GM12891 (cell line): Measurements from ENCODE around the gene TBC1D1.
A peak's percentile ranks its signal among the peaks of the same experiment; 100 is the strongest.
"Not testable (repeated sequence)": the region's sequence is repeated elsewhere in the genome, so short reads cannot be mapped to it uniquely, and the experiment has no call there.

Experiments used
- DNase-seq: peaks from one replicate; pipeline ENCODE4 v3.0.0; 2011; ENCODE audit warnings: low spot score; ENCODE audit not compliant: insufficient read length
- FAIRE-seq: peaks from 2 replicates; lab custom pipeline; 2011; peaks lifted over from hg19 to GRCh38; lab: Jason Lieb, UNC
- PAX5 ChIP-seq: IDR thresholded peaks from 2 replicates; pipeline ENCODE4 v1.6.1; 2011; ENCODE audit warnings: low read length, moderate library complexity, mild to moderate bottlenecking; ENCODE audit not compliant: insufficient read depth, severe bottlenecking
- POLR2A ChIP-seq: IDR thresholded peaks from 2 replicates; pipeline ENCODE4 v1.6.1; 2011; ENCODE audit warnings: low read depth, low read length, control low read depth
- POLR2AphosphoS5 ChIP-seq: IDR thresholded peaks from 2 replicates; pipeline ENCODE4 v1.6.1; 2011; ENCODE audit warnings: low read depth, low read length, control low read depth
- POU2F2 ChIP-seq: IDR thresholded peaks from 2 replicates; pipeline ENCODE4 v1.6.1; 2011; ENCODE audit warnings: low read depth, mild to moderate bottlenecking, control low read depth, low read length, moderate library complexity
- SPI1 ChIP-seq: IDR thresholded peaks from 2 replicates; pipeline ENCODE4 v1.6.1; 2011; ENCODE audit warnings: low read depth, low read length, control low read depth
- TAF1 ChIP-seq: IDR thresholded peaks from 2 replicates; pipeline ENCODE4 v1.6.1; 2011; ENCODE audit warnings: low read depth, low read length, control low read depth

TBC1D1 gene

GRCh38 chr4:37960098-37960497 is 69.2 kb downstream of the TBC1D1 start, which contains the start of gene PTTG2:
TSS of gene PTTG2 (plus strand) at chr4:37960398. CDS start at chr4:37960435, 37 bp downstream.
- FAIRE-seq (no peak), DNase-seq (no peak)
- no peak for TF ChIP-seq TAF1
- TF ChIP-seq POLR2AphosphoS5 = no peak
- no peak for TF ChIP-seq PAX5
- TF ChIP-seq POU2F2 = no peak
- no peak for TF ChIP-seq POLR2A
- TF ChIP-seq SPI1 = no peak

- FAIRE-seq (no peak), DNase-seq (no peak)
- TF ChIP-seq SPI1 (no peak), POU2F2 (no peak), PAX5 (no peak), POLR2A (no peak), TAF1 (no peak), POLR2AphosphoS5 (no peak)
Measured at GRCh38 chr4:37960679-37961450, 70.0 kb downstream of the TBC1D1 start.

- FAIRE-seq (peak; percentile 89), DNase-seq (no peak)
Measured at GRCh38 chr4:37964734-37965457, 74.0 kb downstream of the TBC1D1 start.

GRCh38 chr4:37966044-37966443 is 75.2 kb downstream of the TBC1D1 start:
- no peak for TF ChIP-seq POU2F2
- no peak for TF ChIP-seq PAX5
- TF ChIP-seq TAF1 = no peak
- no peak for TF ChIP-seq POLR2A
- TF ChIP-seq SPI1 = no peak
- no peak for TF ChIP-seq POLR2AphosphoS5
- DNase-seq (no peak), FAIRE-seq (no peak)

More at GRCh38 chr4:37964734-37965457, 74.0 kb downstream of the TBC1D1 start:
- no peak for TF ChIP-seq SPI1
- TF ChIP-seq TAF1 = no peak
- TF ChIP-seq POLR2AphosphoS5 = no peak
- no peak for TF ChIP-seq POU2F2
- TF ChIP-seq POLR2A = no peak
- no peak for TF ChIP-seq PAX5

GRCh38 chr4:37967736-37968135 is 76.9 kb downstream of the TBC1D1 start:
- FAIRE-seq (no peak), DNase-seq (no peak)
- TF ChIP-seq POU2F2 (no peak), SPI1 (no peak), PAX5 (no peak), POLR2AphosphoS5 (no peak), TAF1 (no peak), POLR2A (no peak)

GRCh38 chr4:37968747-37969146 is 77.9 kb downstream of the TBC1D1 start:
- TF ChIP-seq TAF1 = no peak
- no peak for TF ChIP-seq POLR2A
- TF ChIP-seq PAX5 = no peak
- no peak for TF ChIP-seq SPI1
- TF ChIP-seq POLR2AphosphoS5 = no peak
- no peak for TF ChIP-seq POU2F2
- FAIRE-seq (peak; percentile 75), DNase-seq (no peak)

GRCh38 chr4:37970702-37971101 is 79.8 kb downstream of the TBC1D1 start:
- TF ChIP-seq POU2F2 (no peak), TAF1 (no peak)
- DNase-seq (no peak), FAIRE-seq (peak; percentile 16)

GRCh38 chr4:37971202-37971601 is 80.3 kb downstream of the TBC1D1 start:
- TF ChIP-seq POLR2AphosphoS5 (no peak), SPI1 (no peak), POLR2A (no peak), PAX5 (no peak)
- no peak for DNase-seq
- no peak for FAIRE-seq

GRCh38 chr4:37973441-37973840 is 82.6 kb downstream of the TBC1D1 start:
- DNase-seq (no peak), FAIRE-seq (no peak)
- no peak for TF ChIP-seq POU2F2
- TF ChIP-seq TAF1 = no peak
- no peak for TF ChIP-seq PAX5
- TF ChIP-seq POLR2A = no peak
- TF ChIP-seq POLR2AphosphoS5 = no peak
- no peak for TF ChIP-seq SPI1

- not testable (repeated sequence) for DNase-seq, FAIRE-seq
Measured at GRCh38 chr4:37975321-37975822, 84.5 kb downstream of the TBC1D1 start.
